H1 (cell line): Measurements from ENCODE around the gene OSTN. TPM values are rescaled to one million over a fixed set of nuclear protein-coding genes. Genes with fewer than 3 reads are reported as not detected.
A peak's percentile ranks its signal among the peaks of the same experiment; 100 is the strongest.

ENCODE experiments used
- CTCF ChIA-PET: fragments of 300-600 bp; sonication (Branson Sonifier 250); formaldehyde crosslinking; loops from one replicate; lab custom pipeline; 2021; ENCODE audit not compliant: partially characterized antibody; lab: Charles Lee
- POLR2A ChIA-PET: fragments of 300-600 bp; sonication (Branson Sonifier 250); formaldehyde crosslinking; loops from one replicate; lab custom pipeline; 2021; ENCODE audit warnings: inconsistent platforms; ENCODE audit not compliant: partially characterized antibody; lab: Charles Lee
- DNase-seq, 2 experiments: peaks; one replicate each; pipeline versions ENCODE4 v3.0.0 to v3.0.0-alpha.2; 2010 to 2022; ENCODE audit warnings: low spot score in 2 of 2, low read depth in 1 of 2, mixed read lengths in 1 of 2
- FAIRE-seq: peaks from 2 replicates; lab custom pipeline; 2011; peaks lifted over from hg19 to GRCh38; lab: Jason Lieb, UNC
- H2AFZ ChIP-seq: 2 replicates; pipeline ENCODE4 v1.8.1; 2012; ENCODE audit warnings: low read length, inconsistent platforms
- H2AK5ac ChIP-seq: 2 replicates; pipeline ENCODE4 v1.6.1; 2013; ENCODE audit warnings: low read depth, low read length
- H2BK120ac ChIP-seq: replicated peaks from 2 replicates; pipeline ENCODE3; 2013; ENCODE audit warnings: low read depth, low read length, inconsistent platforms
- H2BK12ac ChIP-seq: 2 replicates; pipeline ENCODE4 v1.6.1; 2013; ENCODE audit warnings: low read depth, low read length
- H2BK15ac ChIP-seq: 2 replicates; pipeline ENCODE4 v1.6.1; 2013; ENCODE audit warnings: low read length
- H2BK20ac ChIP-seq: 2 replicates; pipeline ENCODE4 v1.6.1; 2013; ENCODE audit warnings: low read length
- H2BK5ac ChIP-seq: 2 replicates; pipeline ENCODE4 v1.6.1; 2013; ENCODE audit warnings: low read depth, low read length
- H3K14ac ChIP-seq: 2 replicates; pipeline ENCODE4 v1.6.1; 2013; ENCODE audit warnings: inconsistent platforms; ENCODE audit not compliant: insufficient read length
- H3K18ac ChIP-seq: 2 replicates; pipeline ENCODE4 v1.6.1; 2013; ENCODE audit warnings: low read length; ENCODE audit errors: extremely low read depth
- H3K23ac ChIP-seq: 2 replicates; pipeline ENCODE4 v1.6.1; 2013; ENCODE audit warnings: inconsistent platforms; ENCODE audit not compliant: insufficient read length
- H3K23me2 ChIP-seq: 2 replicates; pipeline ENCODE4 v1.6.1; 2013; ENCODE audit warnings: low read depth, low read length
- H3K27ac ChIP-seq: 2 replicates; pipeline ENCODE4 v1.6.1; 2011; ENCODE audit warnings: low read depth, low read length, inconsistent platforms
- H3K27me3 ChIP-seq, 4 experiments: replicated peaks in 1 of 4; 1 replicate in 1 of 4; 2 replicates in 3 of 4; pipeline versions ENCODE4 v1.6.1 to v1.8.1; 2011 to 2013; ENCODE audit warnings: low read length in 3 of 4, mild to moderate bottlenecking in 3 of 4, inconsistent platforms in 2 of 4, mixed read lengths in 2 of 4, moderate library complexity in 1 of 4; ENCODE audit not compliant: control insufficient read depth in 3 of 4, insufficient read depth in 3 of 4; ENCODE audit errors: extremely low read depth in 1 of 4
- H3K36me3 ChIP-seq, 4 experiments: 2 replicates each; pipeline versions ENCODE4 v1.6.1 to v1.8.1; 2011 to 2013; ENCODE audit warnings: mild to moderate bottlenecking in 4 of 4, low read length in 3 of 4, moderate library complexity in 2 of 4, control low read depth in 1 of 4, inconsistent platforms in 1 of 4; ENCODE audit not compliant: insufficient read depth in 4 of 4, control insufficient read depth in 2 of 4
- H3K4ac ChIP-seq: replicated peaks from 2 replicates; pipeline ENCODE3; 2013; ENCODE audit warnings: low read length, low read depth, mixed read lengths, inconsistent platforms; ENCODE audit not compliant: insufficient read length
- H3K4me1 ChIP-seq, 4 experiments: replicated peaks in 1 of 4; 1 replicate in 1 of 4; 2 replicates in 3 of 4; pipeline versions ENCODE4 v1.6.1 to v1.8.1; 2011 to 2013; ENCODE audit warnings: low read length in 3 of 4, inconsistent platforms in 2 of 4, mixed read lengths in 1 of 4; ENCODE audit not compliant: insufficient read depth in 4 of 4, control insufficient read depth in 3 of 4
- H3K4me2 ChIP-seq, 2 experiments: 2 replicates each; pipeline versions ENCODE4 v1.6.1 to v1.8.1; 2011 to 2013; ENCODE audit warnings: low read depth in 2 of 2, low read length in 2 of 2, control low read depth in 1 of 2, inconsistent platforms in 1 of 2, mild to moderate bottlenecking in 1 of 2; ENCODE audit not compliant: insufficient read depth in 1 of 2
- H3K4me3 ChIP-seq, 4 experiments: fragments of 200-600, 300-600 bp in 1 of 4; sonication (generic), shearing (Covaris generic), sonication (Bioruptor Twin) in 1 of 4; 2 replicates each; pipeline versions ENCODE4 v1.5.1 to v1.8.1; 2011 to 2016; ENCODE audit warnings: low read length in 4 of 4, low read depth in 3 of 4, control low read depth in 2 of 4, inconsistent platforms in 2 of 4, mild to moderate bottlenecking in 2 of 4, mixed read lengths in 1 of 4, moderate library complexity in 1 of 4; ENCODE audit not compliant: insufficient read depth in 2 of 4; ENCODE audit errors: extremely low read depth in 1 of 4
- H3K56ac ChIP-seq: replicated peaks from 2 replicates; pipeline ENCODE3; 2013; ENCODE audit warnings: low read depth, mild to moderate bottlenecking, mixed read lengths, low read length, inconsistent platforms; ENCODE audit not compliant: insufficient read length
- H3K79me1 ChIP-seq: 2 replicates; pipeline ENCODE4 v1.6.1; 2013; ENCODE audit warnings: low read depth, low read length, control low read depth
- H3K79me2 ChIP-seq, 2 experiments: 2 replicates each; pipeline versions ENCODE4 v1.6.1 to v1.8.1; 2012 to 2013; ENCODE audit warnings: low read length in 2 of 2, mild to moderate bottlenecking in 2 of 2, inconsistent platforms in 1 of 2; ENCODE audit not compliant: insufficient read depth in 2 of 2, control insufficient read depth in 1 of 2
- H3K9ac ChIP-seq, 4 experiments: replicated peaks in 1 of 4; 1 replicate in 1 of 4; 2 replicates in 3 of 4; pipeline versions ENCODE4 v1.6.1 to v1.8.1; 2011 to 2013; ENCODE audit warnings: low read depth in 3 of 4, low read length in 3 of 4, control low read depth in 2 of 4, mild to moderate bottlenecking in 2 of 4, moderate library complexity in 2 of 4, inconsistent platforms in 1 of 4; ENCODE audit errors: extremely low read depth in 1 of 4
- H3K9me3 ChIP-seq, 2 experiments: 2 replicates each; pipeline versions ENCODE4 v1.6.1 to v1.8.1; 2012 to 2013; ENCODE audit warnings: mild to moderate bottlenecking in 2 of 2, moderate library complexity in 2 of 2, control low read depth in 1 of 2, inconsistent platforms in 1 of 2, low read depth in 1 of 2, low read length in 1 of 2, mixed read lengths in 1 of 2; ENCODE audit not compliant: insufficient read depth in 2 of 2
- H4K20me1 ChIP-seq, 2 experiments: replicated peaks in 1 of 2; 2 replicates each; pipeline versions ENCODE3 to v1.8.1; 2011 to 2013; ENCODE audit warnings: inconsistent platforms in 2 of 2, low read length in 2 of 2, mild to moderate bottlenecking in 1 of 2; ENCODE audit not compliant: insufficient read depth in 2 of 2, control insufficient read depth in 1 of 2
- H4K5ac ChIP-seq: 2 replicates; pipeline ENCODE4 v1.6.1; 2013; ENCODE audit warnings: low read length, low read depth, mixed read lengths, inconsistent platforms; ENCODE audit not compliant: insufficient read length
- H4K8ac ChIP-seq: 2 replicates; pipeline ENCODE4 v1.8.0; 2013; ENCODE audit warnings: mild to moderate bottlenecking, moderate library complexity, low read length, inconsistent platforms; ENCODE audit not compliant: insufficient read depth; ENCODE audit errors: extremely low read depth
- H4K91ac ChIP-seq: replicated peaks from 2 replicates; pipeline ENCODE3; 2013; ENCODE audit warnings: low read length, mixed read lengths, inconsistent platforms; ENCODE audit not compliant: insufficient read length
- CBX5 ChIP-seq: fragments of 300-800, 300-1000 bp; sonication (generic); IDR thresholded peaks from 2 replicates; pipeline ENCODE4 v1.7.1; 2016; ENCODE audit warnings: antibody characterized with exemption, low read length, low read depth
- CTCF ChIP-seq, 3 experiments: IDR thresholded peaks; 1 replicate in 2 of 3; 2 replicates in 1 of 3; pipeline versions ENCODE4 v1.5.1 to v1.6.1; 2011; ENCODE audit warnings: low read length in 3 of 3, mild to moderate bottlenecking in 3 of 3, inconsistent platforms in 2 of 3, low read depth in 1 of 3, moderate library complexity in 1 of 3; ENCODE audit not compliant: insufficient read depth in 1 of 3; ENCODE audit errors: control extremely low read depth in 1 of 3
- HDAC2 ChIP-seq, 2 experiments: fragments of 300-600 bp in 1 of 2; sonication (generic) in 1 of 2; IDR thresholded peaks; 2 replicates each; pipeline ENCODE4 v1.6.1; 2011 to 2012; ENCODE audit warnings: low read depth in 2 of 2, low read length in 2 of 2, mild to moderate bottlenecking in 2 of 2, moderate library complexity in 2 of 2, borderline replicate concordance in 1 of 2, inconsistent platforms in 1 of 2
- KDM1A ChIP-seq: fragments of 200-600, 300-600 bp; sonication (generic); IDR thresholded peaks from 2 replicates; pipeline ENCODE4 v1.7.1; 2016; ENCODE audit warnings: mild to moderate bottlenecking, low read length, borderline replicate concordance
- NRF1 ChIP-seq: IDR thresholded peaks from 2 replicates; pipeline ENCODE4 v1.6.1; 2011; ENCODE audit warnings: mild to moderate bottlenecking, low read depth, low read length, improper control_type of control experiment
- RAD21 ChIP-seq, 2 experiments: IDR thresholded peaks in 1 of 2; conservative IDR thresholded peaks in 1 of 2; 2 replicates each; pipeline ENCODE4 v1.6.1; 2011; ENCODE audit warnings: low read depth in 2 of 2, low read length in 2 of 2, improper control_type of control experiment in 1 of 2, inconsistent platforms in 1 of 2, mild to moderate bottlenecking in 1 of 2, moderate library complexity in 1 of 2
- SP1 ChIP-seq: IDR thresholded peaks from 2 replicates; pipeline ENCODE4 v1.6.1; 2011; ENCODE audit warnings: low read depth, low read length
- USF2 ChIP-seq: IDR thresholded peaks from 2 replicates; pipeline ENCODE4 v1.6.1; 2011; ENCODE audit warnings: low read length, improper control_type of control experiment
- WGBS, 2 experiments: shearing (Covaris generic) in 1 of 2; methylation state at CpG; one replicate each; pipeline versions ENCODE4 v1.1.6 to v1.1.7; 2013 to 2015; ENCODE audit warnings: low lambda C conversion rate in 2 of 2, mixed read lengths in 2 of 2, inconsistent platforms in 1 of 2, low coverage in 1 of 2, missing lambda C conversion rate in 1 of 2; ENCODE audit not compliant: insufficient replicate concordance in 2 of 2, insufficient coverage in 1 of 2, insufficient read length in 1 of 2; ENCODE audit errors: extremely low coverage in 1 of 2, missing lambda C conversion rate in 1 of 2; 5-methylcytosine and 5-hydroxymethylcytosine counted together
- polyA plus RNA-seq, 7 experiments: library from polyadenylated mRNA; depleted of rRNA in 3 of 7; stranded (reverse) in 5 of 7; unstranded in 2 of 7; fragments of >200 nt in 5 of 7; fragments of 200-250 nt in 2 of 7; gene quantifications; 1 replicate in 5 of 7; 2 replicates in 1 of 7; 4 replicates in 1 of 7; pipeline versions ENCODE4 v1.2.1 to v1.2.3, GENCODE V29; 2011 to 2013; ENCODE audit warnings: missing spikeins in 2 of 7, mixed read lengths in 2 of 7
- total RNA-seq: library from RNA; stranded (reverse); fragmentation: NEBNext Ultra II Directional; extraction: Animal tissue kit (Norgen Biotek cat#: 25700); gene quantifications from 2 replicates; pipeline ENCODE4 v1.2.1, GENCODE V29; 2021

The OSTN gene
- total and polyA plus RNA-seq, 2 of the 8 experiments (the other 6 are each of a cell fraction or from before 2014, with no cell fraction given) = not detected

GRCh38 chr3:191244242-191244867 lies 45.3 kb downstream of the OSTN start:
- Histone ChIP-seq H3K18ac (no peak overlapping the region), H3K4ac (no peak overlapping the region), H4K91ac (no peak overlapping the region), H3K14ac (no peak overlapping the region), H3K4me1 (peaks cover 0 to 3% (median 0%) of the 10 kb centered on the region in 4 experiments; a peak in 1 of 7 replicates), H2BK120ac (no peak overlapping the region), H2BK5ac (no peak overlapping the region), H3K23ac (no peak overlapping the region), H4K5ac (no peak overlapping the region), H3K27me3 (no peaks in the 10 kb centered on the region), H2BK15ac (no peak overlapping the region), H3K4me3 (no peak overlapping the region), H2BK12ac (no peak overlapping the region), H3K4me2 (no peak overlapping the region), H3K79me1 (no peaks in the 10 kb centered on the region), H3K9me3 (no peaks in the 10 kb centered on the region), H4K20me1 (no peaks in the 10 kb centered on the region), H3K9ac (no peak overlapping the region), H2AFZ (no peak overlapping the region), H4K8ac (no peak overlapping the region), H3K36me3 (no peaks in the 10 kb centered on the region; a peak in 1 of 8 replicates), H3K79me2 (no peaks in the 10 kb centered on the region), H3K27ac (no peak overlapping the region), H3K23me2 (no peaks in the 10 kb centered on the region), H3K56ac (no peak overlapping the region), H2BK20ac (no peak overlapping the region), H2AK5ac (no peak overlapping the region)
- DNase-seq (no peak), FAIRE-seq (no peak)
- CTCF ChIA-PET = interaction anchor here (0.6 to 1.9 kb wide), 8 partner anchors 10 to 508 kb away, joined by 3 to 6 read pairs (median 4); no protein-coding TSS in a partner anchor
- 63% methylated on average over 2 of the region's 2 CpGs; no CpG with 5 or more reads in 1 of the 2 experiments for WGBS, 2 experiments
- POLR2A ChIA-PET = no interaction called here
- no peak for TF ChIP-seq HDAC2 (IDR thresholded peaks at IDR 0.05; ENCODE audit: borderline replicate concordance in 1 of 2, low read depth in 2 of 2, low read length in 2 of 2)
- TF ChIP-seq SP1 = no peak
- no peak for TF ChIP-seq USF2
- no peak for TF ChIP-seq KDM1A
- TF ChIP-seq NRF1 = no peak
- TF ChIP-seq CBX5 = no peak
- TF ChIP-seq CTCF (IDR thresholded peaks at IDR 0.05; ENCODE audit: control extremely low read depth in 1 of 3, insufficient read depth in 1 of 3, low read depth in 1 of 3, low read length in 3 of 3) = peak in 1 of 3 experiments; percentile 23; a peak in 1 of 4 replicates
- peak in 1 of 2 experiments; percentile 27; a peak in 3 of 4 replicates for TF ChIP-seq RAD21 (IDR thresholded peaks at IDR 0.05 in 1 of 2, conservative IDR thresholded peaks at IDR 0.05 in 1 of 2; ENCODE audit: low read depth in 2 of 2, low read length in 2 of 2)
